Fibroblast of mammary gland (primary cell): Measurements from ENCODE around the gene SH3RF3.

ENCODE experiments used
- DNase-seq: peaks from one replicate; pipeline ENCODE4 v3.0.0-alpha.2; 2010; ENCODE audit warnings: low read depth
- H3K4me3 ChIP-seq: 2 replicates; pipeline ENCODE4 v1.5.1; 2011; ENCODE audit warnings: low read depth, mild to moderate bottlenecking, low read length, moderate library complexity; ENCODE audit not compliant: control insufficient read depth
- CTCF ChIP-seq: conservative IDR thresholded peaks from 2 replicates; pipeline ENCODE4 v1.5.1; 2011; ENCODE audit warnings: low read depth, low read length, inconsistent platforms; ENCODE audit not compliant: control insufficient read depth, insufficient read depth

Gene SH3RF3

GRCh38 chr2:109439390-109439786 is 310.4 kb downstream of the SH3RF3 start:
- no peak for DNase-seq
- no peak for TF ChIP-seq CTCF
- no peak overlapping the region for H3K4me3 ChIP-seq

- DNase-seq, result no peak
Observed at GRCh38 chr2:109439986-109440385, 311.0 kb downstream of the SH3RF3 start.

GRCh38 chr2:109440499-109441156 is 311.6 kb downstream of the SH3RF3 start:
- no peak overlapping the region for H3K4me3 ChIP-seq
- TF ChIP-seq CTCF, result no peak
- no peak for DNase-seq

More at GRCh38 chr2:109439986-109440385, 311.0 kb downstream of the SH3RF3 start:
- TF ChIP-seq CTCF, result no peak
- no peak overlapping the region for H3K4me3 ChIP-seq

GRCh38 chr2:109442715-109443319 is 313.8 kb downstream of the SH3RF3 start:
- no peak for TF ChIP-seq CTCF
- no peak for DNase-seq
- H3K4me3 ChIP-seq, result no peak overlapping the region

GRCh38 chr2:109444916-109445315 is 315.9 kb downstream of the SH3RF3 start:
- no peak for TF ChIP-seq CTCF
- no peak overlapping the region for H3K4me3 ChIP-seq
- DNase-seq, result no peak

- no peak for TF ChIP-seq CTCF
- peak; percentile 26 for DNase-seq
Observed at GRCh38 chr2:109446278-109447131, 317.5 kb downstream of the SH3RF3 start.

More at GRCh38 chr2:109446278-109447131, 317.5 kb downstream of the SH3RF3 start:
- no peak overlapping the region for H3K4me3 ChIP-seq
